Psoas muscle (tissue), 8 donors: Measurements from ENCODE around the gene ZNF560. TPM values are rescaled to one million over a fixed set of nuclear protein-coding genes. Genes with fewer than 3 reads are reported as not detected.

Experiments
- ATAC-seq, 4 donors: fragments of 200-7000 bp; cut with Tn5 transposase; one replicate each; pipeline ENCODE4 v1.9.1; 2020; ENCODE audit warnings: moderate library complexity in 3 of 4, mild to moderate bottlenecking in 2 of 4
- DNase-seq, 2 donors: peaks; one replicate each; pipeline ENCODE4 v3.0.0-alpha.2; 2020
- H3K27ac ChIP-seq: fragments of 200-600 bp; one replicate; pipeline ENCODE4 v1.8.0; 2022
- H3K27me3 ChIP-seq, 3 donors: fragments of 200-600 bp in 1 of 3; one replicate each; pipeline versions ENCODE4 v1.6.1 to v1.8.0; 2013 to 2022; ENCODE audit warnings: low read length in 2 of 3, mild to moderate bottlenecking in 2 of 3, moderate library complexity in 1 of 3; ENCODE audit not compliant: insufficient read depth in 3 of 3
- H3K36me3 ChIP-seq, 2 donors: fragments of 200-600 bp in 1 of 2; one replicate each; pipeline versions ENCODE4 v1.6.1 to v1.8.0; 2013 to 2022; ENCODE audit warnings: low read depth in 1 of 2, mild to moderate bottlenecking in 1 of 2, moderate library complexity in 1 of 2; ENCODE audit not compliant: insufficient read depth in 1 of 2
- H3K4me1 ChIP-seq: fragments of 200-600 bp; one replicate; pipeline ENCODE4 v1.8.0; 2022
- H3K4me3 ChIP-seq: fragments of 200-600 bp; one replicate; pipeline ENCODE4 v1.8.0; 2022; ENCODE audit warnings: mild to moderate bottlenecking
- H3K9me3 ChIP-seq: fragments of 200-600 bp; one replicate; pipeline ENCODE4 v1.8.0; 2022
- CTCF ChIP-seq: fragments of 200-600 bp; IDR thresholded peaks from one replicate; pipeline ENCODE4 v1.8.0; 2022; ENCODE audit warnings: antibody characterized with exemption
- WGBS, 3 donors: extraction: QIAGEN DNeasy Blood & Tissue Kit; methylation state at CpG; one replicate each; pipeline versions ENCODE4 v1.1.6 to v1.1.7; 2013; 5-methylcytosine and 5-hydroxymethylcytosine counted together
- intact Hi-C, 2 donors: fragments of 100-400 bp; cut with DNase I; formaldehyde crosslinking; loops; one replicate each; pipeline versions ENCODE4 v1.11.0 to v1.14.2; 2022
- polyA plus RNA-seq, 3 donors: library from polyadenylated mRNA; stranded (reverse); fragments of 200-250 nt; gene quantifications; one replicate each; pipeline ENCODE4 v1.2.3, GENCODE V29; 2013
- total RNA-seq, 4 donors: library from RNA; stranded (reverse); fragmentation: NEBNext Ultra II Directional in 2 of 4; extraction: Animal tissue kit (Norgen Biotek cat#: 25700) in 2 of 4; gene quantifications; one replicate each; pipeline versions ENCODE4 v1.2.1 to v1.2.4, GENCODE V29; 2021 to 2023
- donor health status: healthy with polysubstance abuse.
- donor health status: DM: no; HTN: no; CAD: no; lungs with moderate emphysema.
- donor health status: Bipolar disorder and iron deficiency.
- donor health status: healthy.
- donor health status: DM: yes; HTN: yes; CAD: no.
- donor health status: DM: no; HTN: no; CAD: no.
- donor health status: DM: no; HTN: no; CAD: no.
- donor health status: DM: yes; HTN: yes; CAD: no.

Gene ZNF560
- total and polyA plus RNA-seq, 7 donors: 0.01 to 0.48 (median 0.04) TPM; not detected in 4

GRCh38 chr19:9431475-9431874 lies 66.9 kb downstream of the ZNF560 start:
- WGBS, 3 donors: 81 to 85% (median 83%) methylated on average over 7 of the region's 7 CpGs
- intact Hi-C loops: no loop called here
- Histone ChIP-seq H3K4me3 (no peak overlapping the region), H3K27me3 (no peaks in the 10 kb centered on the region), H3K27ac (no peak overlapping the region), H3K4me1 (peaks cover 12% of the 10 kb centered on the region), H3K36me3 (peaks cover 0 to 69% of the 10 kb centered on the region in 2 donors), H3K9me3 (peaks cover 4% of the 10 kb centered on the region)
- peak; percentile 28 for TF ChIP-seq CTCF
- no peak for ATAC-seq
- DNase-seq: no peak

- DNase-seq (no peak), ATAC-seq (no peak)
- Histone ChIP-seq H3K27ac (no peak overlapping the region), H3K4me3 (no peak overlapping the region), H3K27me3 (no peaks in the 10 kb centered on the region), H3K36me3 (peaks cover 0 to 78% of the 10 kb centered on the region in 2 donors), H3K9me3 (no peaks in the 10 kb centered on the region), H3K4me1 (peaks cover 12% of the 10 kb centered on the region)
- intact Hi-C loops: no loop called here
- WGBS, 3 donors: 83 to 97% (median 94%) methylated on average over 1 of the region's 1 CpG
- TF ChIP-seq CTCF: no peak
Measured at GRCh38 chr19:9430444-9430843, 68.0 kb downstream of the ZNF560 start.

DNA sequence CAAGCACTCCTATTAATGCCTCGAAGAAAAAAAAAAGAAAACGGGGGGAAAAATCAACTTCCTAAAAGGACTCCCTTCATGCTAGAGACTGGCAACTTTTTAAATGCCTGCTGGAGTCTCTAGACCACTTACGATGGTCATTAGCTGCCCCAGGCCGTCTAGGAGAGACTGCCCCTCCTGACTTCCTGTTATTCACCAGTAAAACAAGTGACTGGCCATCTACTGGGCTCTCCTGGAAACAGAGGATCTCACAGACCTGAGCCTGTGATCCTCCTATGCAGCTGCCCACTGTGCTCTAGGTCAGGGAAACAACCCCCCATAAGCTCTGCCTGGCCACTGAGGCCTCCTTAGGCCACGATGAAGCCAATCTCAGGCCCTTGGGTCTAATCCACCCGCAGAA lies 70.5 kb downstream of the ZNF560 start:
- H3K27me3 ChIP-seq: no peaks in the 10 kb centered on the region
- ATAC-seq (no peak), DNase-seq (no peak)
- no peak overlapping the region for H3K4me3 ChIP-seq
- H3K9me3 ChIP-seq: no peaks in the 10 kb centered on the region
- intact Hi-C loops: no loop called here
- no peaks in the 10 kb centered on the region for H3K4me1 ChIP-seq
- 78 to 80% (median 80%) methylated on average over 6 of the region's 6 CpGs for WGBS, 3 donors
- no peak overlapping the region for H3K27ac ChIP-seq
- no peak for TF ChIP-seq CTCF
- H3K36me3 ChIP-seq: peaks cover 1 to 90% of the 10 kb centered on the region in 2 donors

Other genes with a start within 250 kb of the ZNF560 start
- gene OR7E24, start 247.7 kb downstream of the ZNF560 start, total RNA-seq: not detected
- gene OR7E24, start 247.7 kb downstream of the ZNF560 start, polyA plus RNA-seq: not detected
- gene ZNF699, start 188.8 kb downstream of the ZNF560 start, total RNA-seq: 1 to 10 TPM; 1.5 to 2.9 (median 2.4) TPM
- 1 to 10 TPM in 2 of 3 donors, under 1 TPM in 1; 0.15 to 1.8 (median 1.0) TPM for gene ZNF699, start 188.8 kb downstream of the ZNF560 start, polyA plus RNA-seq
- gene ZNF559, start 174.4 kb downstream of the ZNF560 start, total RNA-seq: 1 to 10 TPM; 1.5 to 8.6 (median 3.2) TPM
- 1 to 10 TPM; 2.6 to 4.4 (median 2.7) TPM for gene ZNF559, start 174.4 kb downstream of the ZNF560 start, polyA plus RNA-seq
- 1 to 10 TPM in 1 of 4 donors, under 1 TPM in 2, not detected in 1; 0.25 to 1.7 (median 0.34) TPM for gene ZNF177, start 135.6 kb downstream of the ZNF560 start, total RNA-seq
- gene ZNF177, start 135.6 kb downstream of the ZNF560 start, polyA plus RNA-seq: under 1 TPM; 0.17 to 0.33 (median 0.29) TPM
- 1 to 10 TPM; 4.1 to 8.1 (median 5.4) TPM for gene ZNF266, start 63.0 kb downstream of the ZNF560 start, total RNA-seq
- 1 to 10 TPM; 5.7 to 7.0 (median 6.2) TPM for gene ZNF266, start 63.0 kb downstream of the ZNF560 start, polyA plus RNA-seq
- 10 to 100 TPM in 1 of 4 donors, 1 to 10 TPM in 3; 5.2 to 12.3 (median 7.4) TPM for gene ZNF426, start 40.0 kb upstream of the ZNF560 start, total RNA-seq
- 1 to 10 TPM; 2.1 to 6.2 (median 3.4) TPM for gene ZNF426, start 40.0 kb upstream of the ZNF560 start, polyA plus RNA-seq
- gene ZNF121, start 85.9 kb upstream of the ZNF560 start, total RNA-seq: 10 to 100 TPM; 15.6 to 32.2 (median 18.0) TPM
- 1 to 10 TPM; 3.0 to 7.8 (median 6.1) TPM for gene ZNF121, start 85.9 kb upstream of the ZNF560 start, polyA plus RNA-seq
- 10 to 100 TPM in 3 of 4 donors, 1 to 10 TPM in 1; 8.2 to 17.9 (median 14.3) TPM for gene ZNF561, start 122.6 kb upstream of the ZNF560 start, total RNA-seq
- 10 to 100 TPM in 2 of 3 donors, 1 to 10 TPM in 1; 8.7 to 20.5 (median 19.3) TPM for gene ZNF561, start 122.6 kb upstream of the ZNF560 start, polyA plus RNA-seq
- 10 to 100 TPM in 2 of 4 donors, 1 to 10 TPM in 2; 5.1 to 17.6 (median 10.2) TPM for gene ZNF562, start 176.5 kb upstream of the ZNF560 start, total RNA-seq
- gene ZNF562, start 176.5 kb upstream of the ZNF560 start, polyA plus RNA-seq: 1 to 10 TPM; 1.5 to 8.6 (median 5.0) TPM